Gastroesophageal sphincter (tissue), 3 donors: ENCODE data around the gene GNG12.

Experiments
- EP300 ChIP-seq: sonication (generic); formaldehyde crosslinking; IDR thresholded peaks from one replicate; pipeline ENCODE4 v1.6.1; 2017; ENCODE audit warnings: antibody characterized with exemption, mild to moderate bottlenecking
- POLR2AphosphoS5 ChIP-seq: sonication (generic); formaldehyde crosslinking; IDR thresholded peaks from one replicate; pipeline ENCODE4 v1.6.1; 2017; ENCODE audit warnings: antibody characterized with exemption
- TF ChIP-seq, protein P1 (sequence below), 4 experiments: fragments of 200-600 bp in 2 of 4; fragments of 450-650 bp in 2 of 4; sonication (generic) in 1 of 4; IDR thresholded peaks; one replicate each; pipeline ENCODE4 v1.5.1; 2017 to 2019; ENCODE audit warnings: antibody characterized with exemption in 4 of 4, mild to moderate bottlenecking in 2 of 4, moderate library complexity in 2 of 4

DNA sequence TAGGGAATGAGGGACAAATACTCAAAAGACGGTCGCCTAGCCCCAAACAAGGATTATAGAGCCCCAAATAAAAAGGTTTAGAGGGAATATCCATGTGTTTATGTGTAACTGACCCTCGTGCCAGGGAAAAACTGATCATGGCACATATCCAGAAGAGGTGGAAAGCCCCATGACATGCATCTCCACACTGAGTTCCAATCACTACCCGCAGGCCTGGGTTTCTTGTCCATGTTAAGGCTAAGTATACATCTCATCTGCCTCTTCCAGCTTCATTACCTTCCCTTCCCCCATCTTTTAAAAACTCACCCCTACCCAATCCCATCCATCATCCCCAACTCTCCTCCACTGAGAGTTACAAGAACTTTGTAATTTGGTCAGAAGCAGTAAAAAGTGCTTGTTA lies 133.0 kb downstream of the GNG12 start:
- TF ChIP-seq POLR2AphosphoS5 (no peak), EP300 (no peak)
- TF ChIP-seq, protein P1, sequence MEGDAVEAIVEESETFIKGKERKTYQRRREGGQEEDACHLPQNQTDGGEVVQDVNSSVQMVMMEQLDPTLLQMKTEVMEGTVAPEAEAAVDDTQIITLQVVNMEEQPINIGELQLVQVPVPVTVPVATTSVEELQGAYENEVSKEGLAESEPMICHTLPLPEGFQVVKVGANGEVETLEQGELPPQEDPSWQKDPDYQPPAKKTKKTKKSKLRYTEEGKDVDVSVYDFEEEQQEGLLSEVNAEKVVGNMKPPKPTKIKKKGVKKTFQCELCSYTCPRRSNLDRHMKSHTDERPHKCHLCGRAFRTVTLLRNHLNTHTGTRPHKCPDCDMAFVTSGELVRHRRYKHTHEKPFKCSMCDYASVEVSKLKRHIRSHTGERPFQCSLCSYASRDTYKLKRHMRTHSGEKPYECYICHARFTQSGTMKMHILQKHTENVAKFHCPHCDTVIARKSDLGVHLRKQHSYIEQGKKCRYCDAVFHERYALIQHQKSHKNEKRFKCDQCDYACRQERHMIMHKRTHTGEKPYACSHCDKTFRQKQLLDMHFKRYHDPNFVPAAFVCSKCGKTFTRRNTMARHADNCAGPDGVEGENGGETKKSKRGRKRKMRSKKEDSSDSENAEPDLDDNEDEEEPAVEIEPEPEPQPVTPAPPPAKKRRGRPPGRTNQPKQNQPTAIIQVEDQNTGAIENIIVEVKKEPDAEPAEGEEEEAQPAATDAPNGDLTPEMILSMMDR (IDR thresholded peaks at IDR 0.05), result no peak
